ENCODE results near the gene SRM.

Gene SRM

GRCh38 chr1:11030865-11031264 is 29.0 kb downstream of the SRM start:
- TF ChIP-seq GABPA (IDR thresholded peaks at IDR 0.05; ENCODE audit: low read depth) (no peak), POLR2AphosphoS5 (IDR thresholded peaks at IDR 0.05; ENCODE audit: low read depth) (no peak), SPI1 (IDR thresholded peaks at IDR 0.05; ENCODE audit: borderline replicate concordance, low read depth) (no peak)
- TF ChIP-seq, protein P1, sequence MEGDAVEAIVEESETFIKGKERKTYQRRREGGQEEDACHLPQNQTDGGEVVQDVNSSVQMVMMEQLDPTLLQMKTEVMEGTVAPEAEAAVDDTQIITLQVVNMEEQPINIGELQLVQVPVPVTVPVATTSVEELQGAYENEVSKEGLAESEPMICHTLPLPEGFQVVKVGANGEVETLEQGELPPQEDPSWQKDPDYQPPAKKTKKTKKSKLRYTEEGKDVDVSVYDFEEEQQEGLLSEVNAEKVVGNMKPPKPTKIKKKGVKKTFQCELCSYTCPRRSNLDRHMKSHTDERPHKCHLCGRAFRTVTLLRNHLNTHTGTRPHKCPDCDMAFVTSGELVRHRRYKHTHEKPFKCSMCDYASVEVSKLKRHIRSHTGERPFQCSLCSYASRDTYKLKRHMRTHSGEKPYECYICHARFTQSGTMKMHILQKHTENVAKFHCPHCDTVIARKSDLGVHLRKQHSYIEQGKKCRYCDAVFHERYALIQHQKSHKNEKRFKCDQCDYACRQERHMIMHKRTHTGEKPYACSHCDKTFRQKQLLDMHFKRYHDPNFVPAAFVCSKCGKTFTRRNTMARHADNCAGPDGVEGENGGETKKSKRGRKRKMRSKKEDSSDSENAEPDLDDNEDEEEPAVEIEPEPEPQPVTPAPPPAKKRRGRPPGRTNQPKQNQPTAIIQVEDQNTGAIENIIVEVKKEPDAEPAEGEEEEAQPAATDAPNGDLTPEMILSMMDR (IDR thresholded peaks at IDR 0.05; ENCODE audit: insufficient read depth, low read length): no peak
- TF ChIP-seq, protein P2, sequence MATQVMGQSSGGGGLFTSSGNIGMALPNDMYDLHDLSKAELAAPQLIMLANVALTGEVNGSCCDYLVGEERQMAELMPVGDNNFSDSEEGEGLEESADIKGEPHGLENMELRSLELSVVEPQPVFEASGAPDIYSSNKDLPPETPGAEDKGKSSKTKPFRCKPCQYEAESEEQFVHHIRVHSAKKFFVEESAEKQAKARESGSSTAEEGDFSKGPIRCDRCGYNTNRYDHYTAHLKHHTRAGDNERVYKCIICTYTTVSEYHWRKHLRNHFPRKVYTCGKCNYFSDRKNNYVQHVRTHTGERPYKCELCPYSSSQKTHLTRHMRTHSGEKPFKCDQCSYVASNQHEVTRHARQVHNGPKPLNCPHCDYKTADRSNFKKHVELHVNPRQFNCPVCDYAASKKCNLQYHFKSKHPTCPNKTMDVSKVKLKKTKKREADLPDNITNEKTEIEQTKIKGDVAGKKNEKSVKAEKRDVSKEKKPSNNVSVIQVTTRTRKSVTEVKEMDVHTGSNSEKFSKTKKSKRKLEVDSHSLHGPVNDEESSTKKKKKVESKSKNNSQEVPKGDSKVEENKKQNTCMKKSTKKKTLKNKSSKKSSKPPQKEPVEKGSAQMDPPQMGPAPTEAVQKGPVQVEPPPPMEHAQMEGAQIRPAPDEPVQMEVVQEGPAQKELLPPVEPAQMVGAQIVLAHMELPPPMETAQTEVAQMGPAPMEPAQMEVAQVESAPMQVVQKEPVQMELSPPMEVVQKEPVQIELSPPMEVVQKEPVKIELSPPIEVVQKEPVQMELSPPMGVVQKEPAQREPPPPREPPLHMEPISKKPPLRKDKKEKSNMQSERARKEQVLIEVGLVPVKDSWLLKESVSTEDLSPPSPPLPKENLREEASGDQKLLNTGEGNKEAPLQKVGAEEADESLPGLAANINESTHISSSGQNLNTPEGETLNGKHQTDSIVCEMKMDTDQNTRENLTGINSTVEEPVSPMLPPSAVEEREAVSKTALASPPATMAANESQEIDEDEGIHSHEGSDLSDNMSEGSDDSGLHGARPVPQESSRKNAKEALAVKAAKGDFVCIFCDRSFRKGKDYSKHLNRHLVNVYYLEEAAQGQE (IDR thresholded peaks at IDR 0.05; ENCODE audit: insufficient replicate concordance, low read depth): no peak
- DNase-seq (ENCODE audit: low read depth in 1 of 2, low spot score in 1 of 2): no peak
- no peak overlapping the region for H3K27ac ChIP-seq (replicated peaks)
- H3K27me3 ChIP-seq (ENCODE audit: insufficient read depth, poor library complexity, severe bottlenecking): no peaks in the 10 kb centered on the region
- no peak overlapping the region for H3K4me3 ChIP-seq (replicated peaks; ENCODE audit: insufficient read depth, low read length)

- no peak overlapping the region for H3K4me3 ChIP-seq (replicated peaks; ENCODE audit: insufficient read depth, low read length)
- DNase-seq (ENCODE audit: low read depth in 1 of 2, low spot score in 1 of 2): no peak
- H3K27ac ChIP-seq (replicated peaks): no peak overlapping the region
- no peaks in the 10 kb centered on the region for H3K27me3 ChIP-seq (ENCODE audit: insufficient read depth, poor library complexity, severe bottlenecking)
- TF ChIP-seq, protein P2 (IDR thresholded peaks at IDR 0.05; ENCODE audit: insufficient replicate concordance, low read depth): no peak
- no peak for TF ChIP-seq POLR2AphosphoS5 (IDR thresholded peaks at IDR 0.05; ENCODE audit: low read depth)
- TF ChIP-seq, protein P1 (IDR thresholded peaks at IDR 0.05; ENCODE audit: insufficient read depth, low read length): no peak
- no peak for TF ChIP-seq SPI1 (IDR thresholded peaks at IDR 0.05; ENCODE audit: borderline replicate concordance, low read depth)
- TF ChIP-seq GABPA (IDR thresholded peaks at IDR 0.05; ENCODE audit: low read depth): no peak
These were observed 31.8 kb downstream of the SRM start for GRCh38 chr1:11028018-11028417.

DNA sequence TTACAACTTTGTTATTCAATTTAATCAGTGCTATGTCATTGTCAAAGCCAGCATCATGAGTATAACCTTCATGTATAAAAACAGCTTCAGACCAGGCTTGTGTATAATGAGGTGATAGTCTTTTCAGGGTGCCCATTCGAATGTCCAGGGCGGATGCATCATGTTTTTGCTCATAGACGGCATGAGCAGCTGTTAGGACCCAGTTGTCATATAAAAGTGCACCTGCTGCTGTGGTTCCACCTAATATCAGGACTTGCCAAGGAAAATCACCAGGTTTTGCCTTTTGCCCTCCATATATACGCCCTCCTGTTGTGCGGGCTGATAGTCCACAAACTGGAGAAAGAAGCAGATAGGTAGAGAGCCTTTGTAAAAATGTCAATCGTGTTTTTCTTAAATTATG is 32.5 kb downstream of the SRM start:
- H3K4me3 ChIP-seq (replicated peaks; ENCODE audit: insufficient read depth, low read length): no peak overlapping the region
- no peak overlapping the region for H3K27ac ChIP-seq (replicated peaks)
- TF ChIP-seq SPI1 (IDR thresholded peaks at IDR 0.05; ENCODE audit: borderline replicate concordance, low read depth) (no peak), GABPA (IDR thresholded peaks at IDR 0.05; ENCODE audit: low read depth) (no peak), POLR2AphosphoS5 (IDR thresholded peaks at IDR 0.05; ENCODE audit: low read depth) (no peak)
- TF ChIP-seq, protein P1 (IDR thresholded peaks at IDR 0.05; ENCODE audit: insufficient read depth, low read length): no peak
- TF ChIP-seq, protein P2 (IDR thresholded peaks at IDR 0.05; ENCODE audit: insufficient replicate concordance, low read depth): no peak
- DNase-seq (ENCODE audit: low read depth in 1 of 2, low spot score in 1 of 2): no peak
- no peaks in the 10 kb centered on the region for H3K27me3 ChIP-seq (ENCODE audit: insufficient read depth, poor library complexity, severe bottlenecking)
